Measurements from ENCODE around the gene KRT79.

GRCh38 chr12:52801773-52802172 is 32.3 kb downstream of the KRT79 start:
- no peak for TF ChIP-seq CTCF (IDR thresholded peaks at IDR 0.05)
- TF ChIP-seq EP300 (IDR thresholded peaks at IDR 0.05) = no peak

All from stomach (tissue), 4 donors.